ENCODE measurements around the gene CEMIP. TPM values are rescaled to one million over a fixed set of nuclear protein-coding genes. Genes with fewer than 3 reads are reported as not detected.
"Not testable (repeated sequence)": the region's sequence is repeated elsewhere in the genome, so short reads cannot be mapped to it uniquely, and the experiment has no call there.

Gene CEMIP
- total RNA-seq, 1 donor from 2014 or later, result not detected

DNA sequence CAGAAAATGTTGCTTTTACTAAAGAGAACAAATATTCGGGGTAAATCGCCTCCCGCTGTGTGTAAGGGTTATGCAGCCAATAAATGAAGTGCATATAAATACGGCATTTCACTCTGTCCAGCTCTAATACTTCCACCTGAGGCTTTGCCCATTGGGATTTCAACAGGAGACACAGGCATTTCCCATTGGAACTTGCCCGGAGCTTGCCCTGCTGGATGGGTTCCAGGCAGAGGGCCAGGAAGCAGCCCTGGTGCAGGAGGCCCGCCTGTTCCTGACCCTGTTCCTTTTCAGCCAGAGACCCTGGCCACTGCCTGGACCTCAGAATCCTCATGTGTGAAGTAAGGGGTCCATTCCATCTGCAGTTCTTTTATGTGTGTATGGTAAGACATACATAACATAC lies 17.4 kb upstream of the CEMIP start:
- Mint-ChIP-seq H3K9me3 (no peaks in the 10 kb centered on the region), H3K27me3 (ENCODE audit: insufficient read depth, low read depth) (peaks cover 7% of the 10 kb centered on the region), H3K4me1 (no peaks in the 10 kb centered on the region), H3K27ac (no peak overlapping the region), H3K4me3 (no peak overlapping the region), H3K36me3 (no peaks in the 10 kb centered on the region)
- Histone ChIP-seq H3K4me2 (no peak overlapping the region), H3F3A (ENCODE audit: low read depth) (no peaks in the 10 kb centered on the region), H3K36me3 (no peaks in the 10 kb centered on the region), H3K9ac (no peak overlapping the region), H3K79me2 (ENCODE audit: low read depth) (no peaks in the 10 kb centered on the region), H3K27ac (no peak overlapping the region), H3K9me3 (ENCODE audit: low read depth) (no peaks in the 10 kb centered on the region), H2AFZ (replicated peaks) (no peak overlapping the region), H3K4me1 (peaks cover 4% of the 10 kb centered on the region), H3K4me3 (no peak overlapping the region), H3K27me3 (no peaks in the 10 kb centered on the region), H4K20me1 (ENCODE audit: low read depth) (no peaks in the 10 kb centered on the region)
- DNase-seq (ENCODE audit: low spot score), result no peak
- TF ChIP-seq, protein P1, sequence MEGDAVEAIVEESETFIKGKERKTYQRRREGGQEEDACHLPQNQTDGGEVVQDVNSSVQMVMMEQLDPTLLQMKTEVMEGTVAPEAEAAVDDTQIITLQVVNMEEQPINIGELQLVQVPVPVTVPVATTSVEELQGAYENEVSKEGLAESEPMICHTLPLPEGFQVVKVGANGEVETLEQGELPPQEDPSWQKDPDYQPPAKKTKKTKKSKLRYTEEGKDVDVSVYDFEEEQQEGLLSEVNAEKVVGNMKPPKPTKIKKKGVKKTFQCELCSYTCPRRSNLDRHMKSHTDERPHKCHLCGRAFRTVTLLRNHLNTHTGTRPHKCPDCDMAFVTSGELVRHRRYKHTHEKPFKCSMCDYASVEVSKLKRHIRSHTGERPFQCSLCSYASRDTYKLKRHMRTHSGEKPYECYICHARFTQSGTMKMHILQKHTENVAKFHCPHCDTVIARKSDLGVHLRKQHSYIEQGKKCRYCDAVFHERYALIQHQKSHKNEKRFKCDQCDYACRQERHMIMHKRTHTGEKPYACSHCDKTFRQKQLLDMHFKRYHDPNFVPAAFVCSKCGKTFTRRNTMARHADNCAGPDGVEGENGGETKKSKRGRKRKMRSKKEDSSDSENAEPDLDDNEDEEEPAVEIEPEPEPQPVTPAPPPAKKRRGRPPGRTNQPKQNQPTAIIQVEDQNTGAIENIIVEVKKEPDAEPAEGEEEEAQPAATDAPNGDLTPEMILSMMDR (IDR thresholded peaks at IDR 0.05), result no peak
- no peak for TF ChIP-seq EZH2 (IDR thresholded peaks at IDR 0.05)
- no peak for TF ChIP-seq EZH2phosphoT487 (IDR thresholded peaks at IDR 0.05)

DNA sequence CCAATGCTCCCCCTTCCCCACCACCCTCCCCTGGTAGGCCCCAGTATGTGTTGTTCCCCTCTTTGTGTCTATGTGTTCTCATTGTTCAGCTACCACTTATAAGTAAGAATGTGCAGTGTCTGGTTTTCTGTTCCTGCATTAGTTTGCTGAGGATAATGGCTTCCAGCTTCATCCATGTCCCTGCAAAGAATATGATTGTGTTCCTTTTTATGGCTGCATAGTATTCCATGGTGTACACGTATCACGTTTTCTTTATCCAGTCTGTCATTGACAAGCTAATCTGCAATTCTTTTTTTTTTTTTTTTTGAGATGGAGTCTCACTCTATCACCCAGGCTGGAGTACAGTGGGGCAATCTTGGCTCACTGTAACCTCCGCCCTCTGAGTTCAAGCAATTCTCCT lies 15.9 kb upstream of the CEMIP start:
- H3K27ac Mint-ChIP-seq; H3K27me3 Mint-ChIP-seq (ENCODE audit: insufficient read depth, low read depth); H4K20me1 ChIP-seq (ENCODE audit: low read depth); H3K79me2 ChIP-seq (ENCODE audit: low read depth); H3K9me3 ChIP-seq (ENCODE audit: low read depth); H3K4me1 Mint-ChIP-seq; H3K27ac ChIP-seq; H3K36me3 Mint-ChIP-seq; H3K36me3 ChIP-seq; H3K9ac ChIP-seq; H3K9me3 Mint-ChIP-seq; H3K4me1 ChIP-seq; H3K4me3 Mint-ChIP-seq; H3K4me3 ChIP-seq; H3K4me2 ChIP-seq; H3F3A ChIP-seq (ENCODE audit: low read depth); H2AFZ ChIP-seq (replicated peaks); DNase-seq (ENCODE audit: low spot score); H3K27me3 ChIP-seq: not testable (repeated sequence)

DNA sequence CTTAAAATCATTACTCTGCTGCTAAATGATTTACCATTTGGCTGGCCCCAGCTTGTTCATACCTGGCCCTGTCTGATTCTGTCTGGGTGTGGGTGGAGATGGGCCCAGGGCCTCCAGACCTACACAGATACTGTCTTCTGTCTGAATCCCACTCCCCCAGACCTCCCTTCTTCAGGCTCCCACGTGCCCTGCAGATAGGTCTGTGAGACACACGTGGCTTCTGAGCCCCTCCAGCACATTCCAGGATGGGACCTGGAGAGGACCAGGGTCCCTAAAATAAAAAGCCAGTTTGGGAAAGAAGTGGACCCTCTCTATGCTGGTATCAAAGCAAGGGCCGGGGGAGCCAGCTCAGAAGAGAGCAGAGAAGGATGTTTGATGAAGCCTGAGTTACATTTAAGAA lies 14.6 kb upstream of the CEMIP start:
- peaks cover 7% of the 10 kb centered on the region for H3K27me3 Mint-ChIP-seq (ENCODE audit: insufficient read depth, low read depth)
- H3K27ac Mint-ChIP-seq, result no peak overlapping the region
- H3K4me3 ChIP-seq, result no peak overlapping the region
- H3K36me3 ChIP-seq, result no peaks in the 10 kb centered on the region
- no peaks in the 10 kb centered on the region for H3K9me3 ChIP-seq (ENCODE audit: low read depth)
- H3K27ac ChIP-seq, result no peak overlapping the region
- no peak overlapping the region for H3K4me2 ChIP-seq
- no peaks in the 10 kb centered on the region for H3K9me3 Mint-ChIP-seq
- H3K4me1 Mint-ChIP-seq, result no peaks in the 10 kb centered on the region
- no peaks in the 10 kb centered on the region for H4K20me1 ChIP-seq (ENCODE audit: low read depth)
- no peak overlapping the region for H3K4me3 Mint-ChIP-seq
- no peaks in the 10 kb centered on the region for H3K4me1 ChIP-seq
- H3K79me2 ChIP-seq (ENCODE audit: low read depth), result no peaks in the 10 kb centered on the region
- H2AFZ ChIP-seq (replicated peaks), result no peak overlapping the region
- no peaks in the 10 kb centered on the region for H3K36me3 Mint-ChIP-seq
- no peak for TF ChIP-seq EZH2phosphoT487 (IDR thresholded peaks at IDR 0.05)
- TF ChIP-seq, protein P1 (IDR thresholded peaks at IDR 0.05), result no peak
- TF ChIP-seq EZH2 (IDR thresholded peaks at IDR 0.05), result no peak
- no peak for DNase-seq (ENCODE audit: low spot score)
- no peaks in the 10 kb centered on the region for H3F3A ChIP-seq (ENCODE audit: low read depth)
- no peak overlapping the region for H3K9ac ChIP-seq
- H3K27me3 ChIP-seq, result no peaks in the 10 kb centered on the region

DNA sequence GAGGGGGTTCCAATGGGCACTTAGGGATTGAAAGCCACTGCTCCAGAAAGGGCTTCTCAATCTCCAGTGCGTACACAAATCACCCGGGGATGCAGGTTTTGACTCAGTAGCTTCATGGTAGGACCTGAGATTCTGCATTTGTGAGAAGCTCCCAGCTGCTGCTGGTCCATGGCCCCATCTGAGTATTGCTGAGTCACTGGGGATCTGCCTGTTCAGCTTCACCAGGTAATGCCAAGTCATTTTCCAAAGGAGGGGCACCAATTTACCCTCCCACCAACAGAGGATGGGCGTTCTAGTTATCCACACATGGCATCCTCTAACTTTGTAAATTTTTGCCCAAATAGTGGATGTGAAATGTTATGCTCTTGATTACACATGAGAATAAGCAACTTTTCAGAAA lies 12.9 kb upstream of the CEMIP start:
- no peak overlapping the region for H3K9ac ChIP-seq
- H3K9me3 ChIP-seq (ENCODE audit: low read depth), result no peaks in the 10 kb centered on the region
- Mint-ChIP-seq H3K4me3 (no peak overlapping the region), H3K27me3 (ENCODE audit: insufficient read depth, low read depth) (peaks cover 4% of the 10 kb centered on the region), H3K27ac (no peak overlapping the region), H3K36me3 (no peaks in the 10 kb centered on the region), H3K4me1 (peaks cover 5% of the 10 kb centered on the region), H3K9me3 (no peaks in the 10 kb centered on the region)
- H3K27me3 ChIP-seq, result no peaks in the 10 kb centered on the region
- H4K20me1 ChIP-seq (ENCODE audit: low read depth), result no peaks in the 10 kb centered on the region
- H3K4me3 ChIP-seq, result no peak overlapping the region
- H3K79me2 ChIP-seq (ENCODE audit: low read depth), result no peaks in the 10 kb centered on the region
- no peak overlapping the region for H3K27ac ChIP-seq
- H3F3A ChIP-seq (ENCODE audit: low read depth), result no peaks in the 10 kb centered on the region
- no peak for DNase-seq (ENCODE audit: low spot score)
- no peaks in the 10 kb centered on the region for H3K36me3 ChIP-seq
- no peaks in the 10 kb centered on the region for H3K4me1 ChIP-seq
- TF ChIP-seq EZH2 (IDR thresholded peaks at IDR 0.05), result no peak
- H3K4me2 ChIP-seq, result no peak overlapping the region
- no peak overlapping the region for H2AFZ ChIP-seq (replicated peaks)

All from neural progenitor cell (in vitro differentiated cells).